ENCODE measurements around the gene PSMD6. TPM values are rescaled to one million over a fixed set of nuclear protein-coding genes. Genes with fewer than 3 reads are reported as not detected.

PSMD6 gene
- total RNA-seq, 4 donors from 2014 or later, result 18.3 to 66.6 (median 47.8) TPM

DNA sequence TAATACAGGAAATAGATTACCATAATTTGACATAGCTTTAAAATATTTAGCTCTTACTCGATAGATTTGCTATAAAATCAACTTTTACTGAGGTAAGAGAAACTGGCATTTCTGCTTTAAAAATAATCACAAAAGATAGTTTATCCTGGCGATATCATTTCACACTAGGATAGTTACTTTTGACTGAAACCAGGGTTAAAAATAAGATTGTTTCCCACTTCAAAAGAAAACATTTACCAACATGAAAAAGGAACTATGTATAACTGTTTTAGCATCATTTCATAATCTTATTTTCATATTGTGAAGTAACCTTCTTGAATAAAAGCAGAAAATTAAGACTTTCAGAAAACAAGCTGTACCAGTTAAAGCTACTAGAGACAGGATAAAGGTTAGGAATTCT, 15.3 kb downstream of the PSMD6 start:
- no peak for TF ChIP-seq EP300 (IDR thresholded peaks at IDR 0.05; ENCODE audit: low read depth)
- Histone ChIP-seq H3K9me3 (no peaks in the 10 kb centered on the region), H3K27ac (no peak overlapping the region), H3K4me3 (no peak overlapping the region), H3K27me3 (no peaks in the 10 kb centered on the region), H3K36me3 (peaks cover 0 to 79% (median 33%) of the 10 kb centered on the region in 4 donors), H3K4me1 (no peaks in the 10 kb centered on the region)
- no peak for DNase-seq
- intact Hi-C loops (cut with DNase I; ENCODE audit: low total_unique reads) (no loop called here), in situ Hi-C loops (cut with MboI; ENCODE audit: low pct_ligation_motif_present in 1 of 4, low pct_unique_long_range_greater_than_20kb in 1 of 4, low sequenced_read_pairs in 3 of 4) (no loop called here)
- 75 to 77% methylated on average over 2 of the region's 2 CpGs for WGBS, 2 donors (ENCODE audit: low coverage in 1 of 2)

DNA sequence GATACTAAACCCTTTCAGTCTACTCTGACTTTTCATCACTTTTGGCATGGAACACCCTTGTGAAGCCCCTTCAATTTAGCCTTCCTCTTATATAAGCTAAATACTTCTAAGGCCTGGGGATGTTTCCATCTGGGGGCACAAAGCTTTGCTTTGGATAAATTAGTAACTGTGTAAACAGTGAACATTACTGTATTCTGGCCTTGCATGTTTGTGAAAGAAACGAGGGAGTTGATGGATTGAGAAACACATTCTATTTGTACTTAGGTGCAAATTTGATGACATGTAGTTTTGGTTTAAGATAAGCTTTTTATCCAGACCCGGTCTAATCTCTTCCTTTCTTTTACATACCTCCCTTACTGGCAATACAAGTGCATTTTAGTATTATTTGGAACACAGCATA, 19.7 kb downstream of the PSMD6 start:
- H3K9me3 ChIP-seq, result no peaks in the 10 kb centered on the region
- intact Hi-C loops (cut with DNase I; ENCODE audit: low total_unique reads), result no loop called here
- no peaks in the 10 kb centered on the region for H3K27me3 ChIP-seq
- no peak overlapping the region for H3K4me3 ChIP-seq
- H3K4me1 ChIP-seq, result no peaks in the 10 kb centered on the region
- DNase-seq, result no peak
- 69 to 78% methylated on average over 2 of the region's 2 CpGs for WGBS, 2 donors (ENCODE audit: low coverage in 1 of 2)
- H3K27ac ChIP-seq, result no peak overlapping the region
- H3K36me3 ChIP-seq, result peaks cover 0 to 45% (median 20%) of the 10 kb centered on the region in 4 donors
- TF ChIP-seq, protein P1, sequence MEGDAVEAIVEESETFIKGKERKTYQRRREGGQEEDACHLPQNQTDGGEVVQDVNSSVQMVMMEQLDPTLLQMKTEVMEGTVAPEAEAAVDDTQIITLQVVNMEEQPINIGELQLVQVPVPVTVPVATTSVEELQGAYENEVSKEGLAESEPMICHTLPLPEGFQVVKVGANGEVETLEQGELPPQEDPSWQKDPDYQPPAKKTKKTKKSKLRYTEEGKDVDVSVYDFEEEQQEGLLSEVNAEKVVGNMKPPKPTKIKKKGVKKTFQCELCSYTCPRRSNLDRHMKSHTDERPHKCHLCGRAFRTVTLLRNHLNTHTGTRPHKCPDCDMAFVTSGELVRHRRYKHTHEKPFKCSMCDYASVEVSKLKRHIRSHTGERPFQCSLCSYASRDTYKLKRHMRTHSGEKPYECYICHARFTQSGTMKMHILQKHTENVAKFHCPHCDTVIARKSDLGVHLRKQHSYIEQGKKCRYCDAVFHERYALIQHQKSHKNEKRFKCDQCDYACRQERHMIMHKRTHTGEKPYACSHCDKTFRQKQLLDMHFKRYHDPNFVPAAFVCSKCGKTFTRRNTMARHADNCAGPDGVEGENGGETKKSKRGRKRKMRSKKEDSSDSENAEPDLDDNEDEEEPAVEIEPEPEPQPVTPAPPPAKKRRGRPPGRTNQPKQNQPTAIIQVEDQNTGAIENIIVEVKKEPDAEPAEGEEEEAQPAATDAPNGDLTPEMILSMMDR (IDR thresholded peaks at IDR 0.05), result no peak
- TF ChIP-seq POLR2AphosphoS5 (IDR thresholded peaks at IDR 0.05) (no peak), POLR2A (IDR thresholded peaks at IDR 0.05) (no peak), EP300 (IDR thresholded peaks at IDR 0.05; ENCODE audit: low read depth) (no peak)
- in situ Hi-C loops (cut with MboI; ENCODE audit: low pct_ligation_motif_present in 1 of 4, low pct_unique_long_range_greater_than_20kb in 1 of 4, low sequenced_read_pairs in 3 of 4), result no loop called here

DNA sequence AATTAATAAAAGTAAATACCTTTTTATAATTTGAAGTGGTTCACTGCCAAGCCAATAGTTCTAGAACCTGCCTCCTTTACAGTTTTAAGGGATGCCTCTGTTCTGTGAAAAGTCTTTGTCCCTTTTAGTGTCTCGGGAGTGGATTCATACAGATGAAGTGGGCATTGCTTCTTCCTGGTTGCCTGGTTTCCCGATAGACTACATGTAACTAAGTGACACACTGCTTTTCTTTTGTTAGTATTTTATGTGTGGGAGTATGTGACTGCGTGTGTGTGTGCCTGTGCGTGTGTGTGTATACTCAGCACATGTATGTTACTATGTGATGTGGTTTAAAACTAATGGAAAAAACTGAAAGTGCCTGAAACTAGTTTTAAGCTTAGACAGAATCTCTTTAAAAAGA, 21.1 kb downstream of the PSMD6 start:
- WGBS, 2 donors (ENCODE audit: low coverage in 1 of 2), result 74 to 92% methylated on average over 4 of the region's 4 CpGs
- Histone ChIP-seq H3K4me1 (no peaks in the 10 kb centered on the region), H3K4me3 (no peak overlapping the region), H3K9me3 (no peaks in the 10 kb centered on the region), H3K36me3 (peaks cover 0 to 36% (median 16%) of the 10 kb centered on the region in 4 donors), H3K27ac (no peak overlapping the region), H3K27me3 (no peaks in the 10 kb centered on the region)
- intact Hi-C loops (cut with DNase I; ENCODE audit: low total_unique reads), result no loop called here
- TF ChIP-seq, protein P1 (IDR thresholded peaks at IDR 0.05), result no peak
- no peak for TF ChIP-seq POLR2AphosphoS5 (IDR thresholded peaks at IDR 0.05)
- no peak for DNase-seq
- in situ Hi-C loops (cut with MboI; ENCODE audit: low pct_ligation_motif_present in 1 of 4, low pct_unique_long_range_greater_than_20kb in 1 of 4, low sequenced_read_pairs in 3 of 4), result no loop called here

DNA sequence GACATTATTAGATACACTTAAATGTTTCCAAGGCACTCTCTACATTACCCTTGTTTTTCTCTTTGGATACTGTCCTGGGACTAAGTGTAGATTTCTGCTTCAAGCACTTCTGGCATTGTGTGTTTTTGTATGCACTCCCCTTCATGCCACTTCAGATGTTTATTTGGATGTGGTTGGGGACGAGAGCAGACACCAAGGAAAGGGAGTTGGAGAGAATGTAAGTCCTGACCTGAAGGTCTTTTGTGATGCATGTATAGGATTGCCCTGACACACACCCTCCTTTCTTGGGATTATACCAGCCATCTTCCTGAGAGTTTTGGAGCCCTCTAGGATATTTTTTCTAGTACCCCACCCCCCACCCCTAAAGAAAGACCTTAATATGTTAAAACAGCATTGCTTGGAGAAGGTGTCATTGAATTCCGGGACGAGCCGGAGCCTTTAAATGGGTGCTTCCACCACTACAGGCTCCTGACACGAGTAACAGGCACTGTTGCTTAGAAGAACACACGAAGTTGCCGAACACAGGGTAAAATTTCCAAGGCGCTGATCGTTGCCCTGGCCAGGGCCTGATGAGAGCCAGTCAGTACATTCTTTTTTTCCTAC, 22.7 kb downstream of the PSMD6 start:
- no peaks in the 10 kb centered on the region for H3K4me1 ChIP-seq
- H3K27ac ChIP-seq, result no peak overlapping the region
- no peak for DNase-seq
- H3K9me3 ChIP-seq, result no peaks in the 10 kb centered on the region
- WGBS, 2 donors (ENCODE audit: low coverage in 1 of 2), result 85 to 90% methylated on average over 3 to 9 of the region's 9 CpGs
- peaks cover 0 to 33% (median 14%) of the 10 kb centered on the region in 4 donors for H3K36me3 ChIP-seq
- in situ Hi-C loops (cut with MboI; ENCODE audit: low pct_ligation_motif_present in 1 of 4, low pct_unique_long_range_greater_than_20kb in 1 of 4, low sequenced_read_pairs in 3 of 4), result no loop called here
- no peak for TF ChIP-seq POLR2A (IDR thresholded peaks at IDR 0.05)
- no peak for TF ChIP-seq POLR2AphosphoS5 (IDR thresholded peaks at IDR 0.05)
- TF ChIP-seq EP300 (IDR thresholded peaks at IDR 0.05; ENCODE audit: low read depth), result no peak
- TF ChIP-seq, protein P1 (IDR thresholded peaks at IDR 0.05), result no peak
- intact Hi-C loops (cut with DNase I; ENCODE audit: low total_unique reads), result no loop called here
- H3K4me3 ChIP-seq, result no peak overlapping the region
- H3K27me3 ChIP-seq, result no peaks in the 10 kb centered on the region
